NCI-H510A treated with DMSO at 0.1 percent for 48 hours (cell line): Measurements from ENCODE around the gene PUDP.
"Not testable (repeated sequence)": the region's sequence is repeated elsewhere in the genome, so short reads cannot be mapped to it uniquely, and the experiment has no call there.

Source experiments
- DNase-seq: peaks from one replicate; lab custom pipeline; 2025; lab: John Stamatoyannopoulos, UW

The PUDP gene

GRCh38 chrX:7025471-7025870 is 122.5 kb downstream of the PUDP start:
- DNase-seq: no peak

GRCh38 chrX:7024850-7025249 is 123.1 kb downstream of the PUDP start:
- DNase-seq: no peak

- DNase-seq: not testable (repeated sequence)
Observed at GRCh38 chrX:7022996-7023395, 125.0 kb downstream of the PUDP start.

- no peak for DNase-seq
Observed at GRCh38 chrX:7021991-7022390, 126.0 kb downstream of the PUDP start.

GRCh38 chrX:7019555-7019954 is 128.4 kb downstream of the PUDP start:
- DNase-seq: no peak

- not testable (repeated sequence) for DNase-seq
Observed at GRCh38 chrX:7012262-7012834, 135.6 kb downstream of the PUDP start.

GRCh38 chrX:7010897-7011296 is 137.1 kb downstream of the PUDP start:
- DNase-seq: not testable (repeated sequence)

GRCh38 chrX:7007328-7007727 is 140.6 kb downstream of the PUDP start:
- not testable (repeated sequence) for DNase-seq
